Subcutaneous adipose tissue (tissue), 4 donors: ENCODE data around the gene UGT1A3. TPM values are rescaled to one million over a fixed set of nuclear protein-coding genes. Genes with fewer than 3 reads are reported as not detected.

Source experiments
- total RNA-seq, 4 donors: library from RNA; depleted of rRNA; stranded (reverse); fragments of >200 nt; gene quantifications; one replicate each; pipeline ENCODE4 v1.1.0, GENCODE V29; 2016
- TF ChIP-seq, protein P1 (sequence below): fragments of 450-650 bp; IDR thresholded peaks from one replicate; pipeline ENCODE4 v1.5.1; 2016; ENCODE audit warnings: low read depth, mild to moderate bottlenecking, control low read depth, antibody characterized with exemption, moderate library complexity

UGT1A3 gene
- total RNA-seq, 4 donors from 2014 or later: not detected

DNA sequence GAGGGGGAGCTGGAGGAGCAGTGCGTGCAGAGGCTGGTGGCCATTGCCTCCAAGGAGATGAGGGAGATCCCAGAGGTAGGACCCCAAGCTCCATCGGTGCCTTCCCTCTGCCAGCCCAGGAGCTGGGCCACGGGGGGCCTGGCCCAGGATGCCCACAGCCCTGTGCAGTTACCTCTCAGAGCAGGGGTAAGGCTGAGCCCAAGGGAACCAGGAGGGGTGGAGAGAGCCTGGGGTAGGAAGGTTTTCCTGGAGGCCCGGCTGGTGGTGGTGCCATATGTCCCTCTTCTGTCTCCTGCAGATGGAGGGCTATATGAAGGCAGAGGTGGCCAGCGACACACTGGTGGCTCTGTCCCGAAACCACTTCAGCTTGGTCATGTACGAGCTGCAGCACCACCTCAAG is 60.7 kb downstream of the UGT1A3 start:
- TF ChIP-seq, protein P1, sequence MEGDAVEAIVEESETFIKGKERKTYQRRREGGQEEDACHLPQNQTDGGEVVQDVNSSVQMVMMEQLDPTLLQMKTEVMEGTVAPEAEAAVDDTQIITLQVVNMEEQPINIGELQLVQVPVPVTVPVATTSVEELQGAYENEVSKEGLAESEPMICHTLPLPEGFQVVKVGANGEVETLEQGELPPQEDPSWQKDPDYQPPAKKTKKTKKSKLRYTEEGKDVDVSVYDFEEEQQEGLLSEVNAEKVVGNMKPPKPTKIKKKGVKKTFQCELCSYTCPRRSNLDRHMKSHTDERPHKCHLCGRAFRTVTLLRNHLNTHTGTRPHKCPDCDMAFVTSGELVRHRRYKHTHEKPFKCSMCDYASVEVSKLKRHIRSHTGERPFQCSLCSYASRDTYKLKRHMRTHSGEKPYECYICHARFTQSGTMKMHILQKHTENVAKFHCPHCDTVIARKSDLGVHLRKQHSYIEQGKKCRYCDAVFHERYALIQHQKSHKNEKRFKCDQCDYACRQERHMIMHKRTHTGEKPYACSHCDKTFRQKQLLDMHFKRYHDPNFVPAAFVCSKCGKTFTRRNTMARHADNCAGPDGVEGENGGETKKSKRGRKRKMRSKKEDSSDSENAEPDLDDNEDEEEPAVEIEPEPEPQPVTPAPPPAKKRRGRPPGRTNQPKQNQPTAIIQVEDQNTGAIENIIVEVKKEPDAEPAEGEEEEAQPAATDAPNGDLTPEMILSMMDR: no peak

DNA sequence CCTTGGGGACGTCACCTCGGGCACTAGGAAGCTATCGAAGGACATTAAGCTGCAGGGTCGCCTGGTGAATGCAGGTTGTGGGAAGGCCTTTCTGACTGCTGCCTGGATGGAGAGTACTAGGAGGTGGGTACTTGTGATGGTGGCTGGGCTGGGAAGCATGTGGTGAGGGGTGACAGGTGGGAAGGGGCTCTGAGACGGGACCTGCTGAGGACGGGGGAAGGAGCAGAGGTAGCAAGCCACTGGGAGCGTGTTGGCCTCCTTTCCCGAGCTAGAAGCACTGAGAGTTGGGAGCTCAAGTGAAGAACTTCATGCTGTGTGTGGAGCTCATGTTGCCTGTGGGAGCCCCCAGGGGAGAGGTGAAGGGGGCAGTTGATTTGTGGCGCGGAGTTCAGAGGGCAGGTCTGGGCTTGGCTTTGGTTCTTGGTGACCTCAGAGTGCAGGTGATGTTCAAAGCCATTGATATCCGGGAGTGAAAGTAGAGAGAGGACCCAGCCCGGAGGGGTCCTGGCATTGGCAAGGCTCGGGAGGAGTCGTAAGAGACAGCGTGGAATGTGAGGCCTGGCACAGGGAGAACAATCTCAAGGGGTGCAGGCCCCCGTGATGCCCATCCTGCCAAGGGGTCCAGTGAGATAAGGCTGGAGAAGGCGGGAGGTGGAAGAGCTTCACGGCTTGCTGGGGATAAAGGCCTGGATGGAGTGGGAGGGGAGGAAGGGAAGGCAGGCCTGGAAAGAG is 62.5 kb downstream of the UGT1A3 start:
- TF ChIP-seq, protein P1: no peak

DNA sequence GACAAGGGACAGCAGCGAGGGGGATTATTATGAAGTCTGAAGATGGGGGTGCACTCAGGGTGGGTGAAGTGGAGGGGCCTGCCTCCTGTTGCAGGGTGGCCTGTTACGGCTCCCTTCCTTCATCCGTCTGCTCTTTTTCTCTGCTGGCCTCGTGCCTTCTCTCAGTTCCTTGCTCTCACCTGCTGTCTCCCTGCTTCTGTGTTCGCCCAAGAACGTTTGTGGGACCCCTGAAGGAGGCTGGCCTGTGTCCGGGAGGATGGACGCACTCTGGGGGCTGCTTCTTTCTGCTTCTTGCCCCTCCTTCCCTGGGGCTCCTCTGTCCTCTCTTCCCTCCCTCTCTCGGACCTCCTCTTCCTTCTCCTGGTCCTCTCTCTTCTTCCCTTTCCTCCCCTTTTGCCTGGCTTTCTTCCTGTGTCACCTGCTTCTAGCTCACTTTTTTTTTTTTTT is 63.1 kb downstream of the UGT1A3 start:
- TF ChIP-seq, protein P1: no peak

DNA sequence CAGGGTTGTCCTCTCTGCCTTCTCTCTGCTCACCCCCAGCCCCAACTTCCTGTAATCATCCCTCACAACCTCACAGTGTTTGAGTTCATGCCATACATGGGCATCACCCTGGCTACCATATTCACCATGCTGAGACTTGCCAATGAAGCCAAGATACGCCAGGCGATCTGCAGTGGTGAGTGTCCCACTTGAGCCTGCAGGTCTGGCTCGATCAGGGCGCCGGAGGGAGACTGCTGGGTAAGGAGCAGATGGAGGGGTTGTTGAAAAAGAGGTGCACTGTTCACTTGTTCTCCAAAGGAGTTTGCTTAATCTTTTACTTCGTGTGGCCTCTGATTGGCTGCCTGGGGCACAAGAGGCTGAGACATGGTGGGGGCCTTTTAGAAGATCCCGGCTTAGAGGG is 63.9 kb downstream of the UGT1A3 start:
- TF ChIP-seq, protein P1: no peak

DNA sequence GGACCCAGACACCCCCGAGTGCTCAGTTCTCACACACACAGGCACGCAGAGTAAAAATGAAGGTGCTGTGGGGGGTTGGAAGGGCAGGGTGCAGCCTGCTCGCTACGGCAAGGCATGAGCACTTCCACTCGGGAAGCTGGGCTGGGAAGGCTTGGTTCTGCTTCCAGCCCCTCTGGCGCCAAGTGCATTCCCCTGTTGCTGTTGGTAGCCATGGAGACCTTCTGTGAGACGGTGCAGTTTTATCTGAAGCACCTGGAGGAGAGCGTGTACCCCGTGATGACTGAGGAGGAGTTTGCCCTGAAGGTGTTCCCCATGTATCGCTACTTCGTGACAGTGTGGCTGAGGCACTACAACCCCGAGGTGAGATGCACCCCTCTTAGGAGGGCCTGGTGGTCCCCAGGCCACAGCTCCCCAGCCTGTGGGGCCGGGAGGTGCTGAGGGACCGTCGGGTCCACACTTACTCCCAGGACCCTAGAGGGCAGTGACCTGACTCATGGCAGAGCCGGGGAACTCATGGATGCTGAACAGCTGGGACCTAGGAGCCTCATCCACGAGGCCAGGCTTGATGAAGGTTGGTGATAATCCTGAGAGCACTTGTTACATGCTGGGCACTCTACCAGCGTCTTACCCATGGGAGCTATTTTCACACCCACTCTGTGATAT is 64.8 kb downstream of the UGT1A3 start:
- TF ChIP-seq, protein P1: no peak

- TF ChIP-seq, protein P1: no peak
Observed at GRCh38 chr2:233794128-233794658, 65.4 kb downstream of the UGT1A3 start.

DNA sequence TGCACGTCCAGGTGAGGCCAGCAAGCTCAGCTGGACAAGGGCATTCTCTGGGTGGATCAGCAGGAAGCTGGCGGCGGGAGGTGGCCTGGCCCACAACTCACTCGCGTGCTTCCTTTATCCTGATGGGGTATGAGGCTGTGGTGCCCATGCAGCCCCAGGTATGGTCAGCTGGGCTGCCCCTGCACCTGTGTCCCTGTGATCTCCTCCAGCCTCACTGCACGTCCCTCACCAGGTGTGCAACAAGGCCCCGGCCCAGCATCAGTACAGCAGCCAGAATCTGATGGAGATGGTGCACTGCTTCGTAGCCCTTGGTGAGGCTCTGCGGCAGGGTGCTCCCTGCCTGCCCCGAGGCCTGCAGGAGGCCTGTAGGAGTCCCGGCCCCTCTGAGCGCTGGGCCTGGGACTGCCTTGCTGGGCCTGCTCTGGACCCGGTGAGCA is 66.9 kb downstream of the UGT1A3 start:
- TF ChIP-seq, protein P1: no peak
